C1 segment of cervical spinal cord (tissue), 14 donors: ENCODE measurements around the gene ZNF593OS.

ENCODE experiments used
- DNase-seq, 14 donors: peaks; one replicate each; lab custom pipeline; 2025; lab: John Stamatoyannopoulos, UW

ZNF593OS gene

GRCh38 chr1:26159743-26160039 lies 11.9 kb downstream of the ZNF593OS start:
- DNase-seq, result no peak

GRCh38 chr1:26158908-26159742 lies 12.5 kb downstream of the ZNF593OS start, which contains the start of gene FAM110D:
Gene FAM110D, plus strand, starts transcription at chr1:26159079. Its CDS starts 2,213 bp downstream, at chr1:26161292.
- DNase-seq, result no peak

GRCh38 chr1:26158271-26158907 lies 13.2 kb downstream of the ZNF593OS start:
- DNase-seq, result no peak

GRCh38 chr1:26156285-26157038 lies 15.2 kb downstream of the ZNF593OS start:
- DNase-seq, result peak in 1 of 14 donors; percentile 32

GRCh38 chr1:26155370-26156284 lies 16.0 kb downstream of the ZNF593OS start:
- DNase-seq, result no peak

GRCh38 chr1:26154750-26155149 lies 16.9 kb downstream of the ZNF593OS start:
- no peak for DNase-seq

- no peak for DNase-seq
Observed at GRCh38 chr1:26153966-26154532, 17.6 kb downstream of the ZNF593OS start.

GRCh38 chr1:26148887-26149286 lies 22.7 kb downstream of the ZNF593OS start:
- no peak for DNase-seq

- DNase-seq, result no peak
Observed at GRCh38 chr1:26145960-26146294, 25.7 kb downstream of the ZNF593OS start.

- peak in 12 of 14 donors; percentile 25 to 76 (median 45) for DNase-seq
Observed at GRCh38 chr1:26145041-26145959, 26.3 kb downstream of the ZNF593OS start.

- DNase-seq, result no peak
Observed at GRCh38 chr1:26142159-26142558, 29.5 kb downstream of the ZNF593OS start.

GRCh38 chr1:26138974-26139558 lies 32.6 kb downstream of the ZNF593OS start:
- no peak for DNase-seq

- DNase-seq, result no peak
Observed at GRCh38 chr1:26134466-26134865, 37.2 kb downstream of the ZNF593OS start.

- no peak for DNase-seq
Observed at GRCh38 chr1:26132834-26133167, 38.8 kb downstream of the ZNF593OS start.

- no peak for DNase-seq
Observed at GRCh38 chr1:26132128-26132833, 39.4 kb downstream of the ZNF593OS start.

- DNase-seq, result no peak
Observed at GRCh38 chr1:26130695-26131094, 40.9 kb downstream of the ZNF593OS start.

GRCh38 chr1:26129778-26130177 lies 41.9 kb downstream of the ZNF593OS start:
- no peak for DNase-seq

GRCh38 chr1:26127235-26128163 lies 44.1 kb downstream of the ZNF593OS start:
- DNase-seq, result no peak
